Endothelial cell of umbilical vein (primary cell): ENCODE results near the gene PIANP.

Experiments used
- CTCF ChIP-seq, 2 donors: IDR thresholded peaks; 1 replicate in 1 of 2; 2 replicates in 1 of 2; pipeline ENCODE4 v1.5.1; 2011; ENCODE audit warnings: low read length in 2 of 2, mild to moderate bottlenecking in 2 of 2, moderate library complexity in 2 of 2, control low read depth in 1 of 2, inconsistent platforms in 1 of 2, low read depth in 1 of 2; ENCODE audit not compliant: insufficient read depth in 1 of 2; ENCODE audit errors: extremely low read depth in 1 of 2
- EZH2 ChIP-seq: IDR thresholded peaks from 2 replicates; pipeline ENCODE4 v1.6.1; 2012; ENCODE audit warnings: borderline replicate concordance, low read depth, mild to moderate bottlenecking, moderate library complexity, low read length, inconsistent platforms; ENCODE audit not compliant: severe bottlenecking
- FOS ChIP-seq: IDR thresholded peaks from 2 replicates; pipeline ENCODE4 v1.6.1; 2011; ENCODE audit warnings: mild to moderate bottlenecking, low read length, moderate library complexity, borderline replicate concordance; ENCODE audit not compliant: insufficient read depth
- GATA2 ChIP-seq: IDR thresholded peaks from 2 replicates; pipeline ENCODE4 v1.7.0; 2011; ENCODE audit warnings: low read depth, mild to moderate bottlenecking, moderate library complexity, mixed read lengths, low read length; ENCODE audit not compliant: insufficient read length, insufficient read depth
- JUN ChIP-seq: IDR thresholded peaks from 2 replicates; pipeline ENCODE4 v1.6.1; 2011; ENCODE audit warnings: borderline replicate concordance, low read depth; ENCODE audit not compliant: insufficient read length, insufficient read depth
- MAX ChIP-seq: IDR thresholded peaks from 2 replicates; pipeline ENCODE4 v1.6.1; 2011; ENCODE audit not compliant: insufficient read depth, insufficient read length
- MYC ChIP-seq: IDR thresholded peaks from one replicate; pipeline ENCODE4 v1.6.1; 2011; ENCODE audit warnings: mild to moderate bottlenecking, low read depth, low read length
- POLR2A ChIP-seq: IDR thresholded peaks from 2 replicates; pipeline ENCODE4 v1.6.1; 2012; ENCODE audit warnings: low read depth, mild to moderate bottlenecking, control low read depth, low read length
- POLR2AphosphoS5 ChIP-seq: IDR thresholded peaks from 2 replicates; pipeline ENCODE4 v1.6.1; 2012; ENCODE audit warnings: low read depth, mild to moderate bottlenecking, control low read depth, low read length, moderate library complexity; ENCODE audit not compliant: insufficient read depth

DNA sequence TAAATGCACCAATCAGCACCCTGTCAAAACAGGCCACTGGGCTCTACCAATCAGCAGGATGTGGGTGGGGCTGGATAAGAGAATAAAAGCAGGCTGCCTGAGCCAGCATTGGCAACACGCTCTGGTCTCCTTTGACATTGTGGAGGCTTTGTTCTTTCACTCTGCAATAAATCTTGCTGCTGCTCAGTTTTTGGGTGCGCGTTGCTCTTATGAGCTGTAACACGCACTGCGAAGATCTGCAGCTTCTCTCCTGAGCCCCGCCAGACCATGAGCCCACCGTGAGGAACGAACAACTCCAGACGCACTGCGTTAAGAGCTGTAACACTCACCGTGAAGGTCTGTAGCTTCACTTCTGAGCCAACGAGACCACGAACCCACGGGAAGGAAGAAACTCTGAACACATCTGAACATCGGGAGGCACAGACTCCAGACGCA is 8.4 kb upstream of the PIANP start:
- TF ChIP-seq POLR2A, result no peak
- no peak for TF ChIP-seq CTCF (IDR thresholded peaks at IDR 0.05; ENCODE audit: extremely low read depth in 1 of 2, insufficient read depth in 1 of 2, low read depth in 1 of 2, low read length in 2 of 2)
- no peak for TF ChIP-seq POLR2AphosphoS5
- no peak for TF ChIP-seq MAX
- no peak for TF ChIP-seq EZH2
- TF ChIP-seq JUN, result no peak
- no peak for TF ChIP-seq GATA2
- no peak for TF ChIP-seq MYC
- no peak for TF ChIP-seq FOS
